NCI-H1105 (cell line): ENCODE data around the gene TBXAS1.

ENCODE experiments used
- DNase-seq: peaks from one replicate; lab custom pipeline; 2025; lab: John Stamatoyannopoulos, UW

Gene TBXAS1

GRCh38 chr7:140000666-140001268, 171.7 kb downstream of the TBXAS1 start:
- DNase-seq: no peak

- DNase-seq: no peak
These were observed 174.9 kb downstream of the TBXAS1 start for GRCh38 chr7:140003913-140004382.

GRCh38 chr7:140004672-140005071, 175.6 kb downstream of the TBXAS1 start:
- no peak for DNase-seq

- DNase-seq: no peak
These were observed 176.3 kb downstream of the TBXAS1 start for GRCh38 chr7:140005341-140005740.

GRCh38 chr7:140005754-140006503, 176.9 kb downstream of the TBXAS1 start:
- DNase-seq: no peak

- no peak for DNase-seq
These were observed 177.5 kb downstream of the TBXAS1 start for GRCh38 chr7:140006600-140006999.

GRCh38 chr7:140007051-140007690, 178.1 kb downstream of the TBXAS1 start:
- DNase-seq: no peak

GRCh38 chr7:140008755-140009610, 179.9 kb downstream of the TBXAS1 start:
- no peak for DNase-seq

- no peak for DNase-seq
These were observed 180.7 kb downstream of the TBXAS1 start for GRCh38 chr7:140009735-140010134.

GRCh38 chr7:140010194-140010895, 181.3 kb downstream of the TBXAS1 start:
- no peak for DNase-seq

- no peak for DNase-seq
These were observed 184.6 kb downstream of the TBXAS1 start for GRCh38 chr7:140013676-140014075.

GRCh38 chr7:140014123-140014522, 185.1 kb downstream of the TBXAS1 start:
- no peak for DNase-seq

GRCh38 chr7:140015471-140015970, 186.5 kb downstream of the TBXAS1 start:
- no peak for DNase-seq

GRCh38 chr7:140016540-140016939, 187.5 kb downstream of the TBXAS1 start:
- no peak for DNase-seq

- no peak for DNase-seq
These were observed 188.0 kb downstream of the TBXAS1 start for GRCh38 chr7:140017034-140017433.

- no peak for DNase-seq
These were observed 188.5 kb downstream of the TBXAS1 start for GRCh38 chr7:140017543-140017942.

GRCh38 chr7:140018125-140019043, 189.3 kb downstream of the TBXAS1 start:
- no peak for DNase-seq

- DNase-seq: no peak
These were observed 190.1 kb downstream of the TBXAS1 start for GRCh38 chr7:140019172-140019571.

- DNase-seq: no peak
These were observed 190.5 kb downstream of the TBXAS1 start for GRCh38 chr7:140019606-140020005.

- DNase-seq: no peak
These were observed 192.5 kb downstream of the TBXAS1 start for GRCh38 chr7:140021603-140022002.
